HEK293 (cell line): ENCODE data around the gene SLC7A6.

Experiments
- CTCF ChIA-PET: fragments of 350-600 bp; formaldehyde crosslinking; extraction: SDS; loops from one replicate; lab custom pipeline; 2021; ENCODE audit warnings: antibody characterized with exemption; lab: Yijun Ruan, JAX
- POLR2A ChIA-PET: fragments of 300-600 bp; formaldehyde crosslinking; extraction: SDS; loops from one replicate; lab custom pipeline; 2020; ENCODE audit warnings: antibody characterized with exemption, inconsistent platforms; lab: Yijun Ruan, JAX
- H3K27ac ChIP-seq: fragments of 200-500 bp; sonication (Bioruptor generic); 2 replicates; pipeline ENCODE4 v1.5.1; 2014; ENCODE audit warnings: low read depth, low read length, control low read depth, inconsistent platforms; ENCODE audit errors: extremely low read depth
- H3K36me3 ChIP-seq, 2 experiments: fragments of 200-500 bp in 1 of 2; sonication (Bioruptor generic) in 1 of 2; 1 replicate in 1 of 2; 2 replicates in 1 of 2; pipeline ENCODE4 v1.5.1; 2014 to 2017; ENCODE audit warnings: inconsistent platforms in 2 of 2, low read length in 2 of 2; ENCODE audit not compliant: control insufficient read depth in 2 of 2, insufficient read depth in 1 of 2
- H3K4me1 ChIP-seq: fragments of 200-500 bp; sonication (Bioruptor generic); 2 replicates; pipeline ENCODE4 v1.5.1; 2014; ENCODE audit warnings: mild to moderate bottlenecking, low read length, inconsistent platforms; ENCODE audit not compliant: control insufficient read depth, insufficient read depth
- H3K4me3 ChIP-seq: 2 replicates; pipeline ENCODE4 v1.5.1; 2011; ENCODE audit warnings: low read depth, mild to moderate bottlenecking, control low read depth, low read length, moderate library complexity
- H3K9me3 ChIP-seq: fragments of 200-500 bp; sonication (Bioruptor generic); 2 replicates; pipeline ENCODE4 v1.5.1; 2014; ENCODE audit warnings: low read depth, low read length, inconsistent platforms; ENCODE audit not compliant: control insufficient read depth, insufficient read depth
- GLIS2 ChIP-seq: fragments of 450-650 bp; formaldehyde crosslinking; IDR thresholded peaks from 2 replicates; pipeline ENCODE4 v1.5.1; 2016; ENCODE audit warnings: missing biosample characterization, missing genetic modification characterization
- MYNN ChIP-seq: fragments of 450-650 bp; formaldehyde crosslinking; IDR thresholded peaks from 2 replicates; pipeline ENCODE4 v1.5.1; 2016; ENCODE audit warnings: missing biosample characterization, missing genetic modification characterization, borderline replicate concordance
- SCRT1 ChIP-seq: fragments of 450-650 bp; formaldehyde crosslinking; IDR thresholded peaks from 2 replicates; pipeline ENCODE4 v1.5.1; 2016; ENCODE audit warnings: missing biosample characterization, missing genetic modification characterization, borderline replicate concordance
- YY2 ChIP-seq: fragments of 450-650 bp; formaldehyde crosslinking; IDR thresholded peaks from 2 replicates; pipeline ENCODE4 v1.5.1; 2016; ENCODE audit warnings: missing biosample characterization, missing genetic modification characterization
- ZBTB49 ChIP-seq: fragments of 450-650 bp; formaldehyde crosslinking; IDR thresholded peaks from 2 replicates; pipeline ENCODE4 v1.5.1; 2016; ENCODE audit warnings: missing biosample characterization, missing genetic modification characterization, low read depth
- ZNF157 ChIP-seq: fragments of 450-650 bp; formaldehyde crosslinking; IDR thresholded peaks from 2 replicates; pipeline ENCODE4 v1.5.1; 2016; ENCODE audit warnings: missing biosample characterization, missing genetic modification characterization
- ZNF23 ChIP-seq: fragments of 450-650 bp; formaldehyde crosslinking; IDR thresholded peaks from 2 replicates; pipeline ENCODE4 v1.5.1; 2016; ENCODE audit warnings: missing biosample characterization, missing genetic modification characterization, borderline replicate concordance
- ZNF335 ChIP-seq: fragments of 450-650 bp; formaldehyde crosslinking; conservative IDR thresholded peaks from 2 replicates; pipeline ENCODE4 v1.5.1; 2016; ENCODE audit warnings: missing biosample characterization, missing genetic modification characterization
- ZNF350 ChIP-seq: fragments of 450-650 bp; formaldehyde crosslinking; IDR thresholded peaks from 2 replicates; pipeline ENCODE4 v1.5.0; 2017; ENCODE audit warnings: missing biosample characterization, mild to moderate bottlenecking, missing genetic modification characterization
- ZNF366 ChIP-seq: fragments of 450-650 bp; formaldehyde crosslinking; conservative IDR thresholded peaks from 2 replicates; pipeline ENCODE4 v1.5.1; 2016; ENCODE audit warnings: missing biosample characterization, missing genetic modification characterization
- ZNF394 ChIP-seq: fragments of 450-650 bp; formaldehyde crosslinking; IDR thresholded peaks from 2 replicates; pipeline ENCODE4 v1.5.1; 2016; ENCODE audit warnings: missing biosample characterization, missing genetic modification characterization, mild to moderate bottlenecking, moderate library complexity, borderline replicate concordance
- ZNF426 ChIP-seq: fragments of 450-650 bp; formaldehyde crosslinking; IDR thresholded peaks from 2 replicates; pipeline ENCODE4 v1.5.1; 2017; ENCODE audit warnings: missing biosample characterization, missing genetic modification characterization, mild to moderate bottlenecking, inconsistent platforms, moderate library complexity
- ZNF621 ChIP-seq: fragments of 450-650 bp; formaldehyde crosslinking; IDR thresholded peaks from 2 replicates; pipeline ENCODE4 v1.5.1; 2017; ENCODE audit warnings: missing biosample characterization, missing genetic modification characterization
- ZNF664 ChIP-seq: fragments of 450-650 bp; formaldehyde crosslinking; IDR thresholded peaks from 2 replicates; pipeline ENCODE4 v1.5.1; 2016; ENCODE audit warnings: missing biosample characterization, missing genetic modification characterization
- ZNF670 ChIP-seq: fragments of 450-650 bp; formaldehyde crosslinking; IDR thresholded peaks from 2 replicates; pipeline ENCODE4 v1.5.1; 2016; ENCODE audit warnings: missing biosample characterization, missing genetic modification characterization, low read depth
- ZNF677 ChIP-seq: fragments of 450-650 bp; IDR thresholded peaks from 2 replicates; pipeline ENCODE4 v1.5.0; 2018; ENCODE audit warnings: missing biosample characterization, mild to moderate bottlenecking, missing genetic modification characterization, moderate library complexity
- ZNF777 ChIP-seq: fragments of 450-650 bp; formaldehyde crosslinking; IDR thresholded peaks from 2 replicates; pipeline ENCODE4 v1.5.1; 2017; ENCODE audit warnings: missing biosample characterization, missing genetic modification characterization, borderline replicate concordance
- ZSCAN18 ChIP-seq: fragments of 450-650 bp; formaldehyde crosslinking; IDR thresholded peaks from 2 replicates; pipeline ENCODE4 v1.5.1; 2016; ENCODE audit warnings: missing biosample characterization, missing genetic modification characterization
- TF ChIP-seq, protein P1 (sequence below): fragments of 450-650 bp; formaldehyde crosslinking; IDR thresholded peaks from 2 replicates; pipeline ENCODE4 v1.5.1; 2017; ENCODE audit warnings: missing biosample characterization, missing genetic modification characterization
- TF ChIP-seq, protein P2 (sequence below): fragments of 450-650 bp; formaldehyde crosslinking; IDR thresholded peaks from 2 replicates; pipeline ENCODE4 v1.5.1; 2016; ENCODE audit warnings: missing biosample characterization, missing genetic modification characterization, borderline replicate concordance

SLC7A6 gene

GRCh38 chr16:68342620-68343019 lies 78.3 kb downstream of the SLC7A6 start (continued):
- TF ChIP-seq ZNF621 (no peak), ZNF350 (tag by site-specific recombination) (no peak), ZBTB49 (tag by site-specific recombination) (no peak), YY2 (no peak), ZNF777 (tag by site-specific recombination) (no peak), ZNF426 (tag by site-specific recombination) (no peak), MYNN (no peak), ZSCAN18 (tag by site-specific recombination) (no peak), ZNF670 (no peak), ZNF664 (tag by site-specific recombination) (no peak)
- TF ChIP-seq, protein P1, sequence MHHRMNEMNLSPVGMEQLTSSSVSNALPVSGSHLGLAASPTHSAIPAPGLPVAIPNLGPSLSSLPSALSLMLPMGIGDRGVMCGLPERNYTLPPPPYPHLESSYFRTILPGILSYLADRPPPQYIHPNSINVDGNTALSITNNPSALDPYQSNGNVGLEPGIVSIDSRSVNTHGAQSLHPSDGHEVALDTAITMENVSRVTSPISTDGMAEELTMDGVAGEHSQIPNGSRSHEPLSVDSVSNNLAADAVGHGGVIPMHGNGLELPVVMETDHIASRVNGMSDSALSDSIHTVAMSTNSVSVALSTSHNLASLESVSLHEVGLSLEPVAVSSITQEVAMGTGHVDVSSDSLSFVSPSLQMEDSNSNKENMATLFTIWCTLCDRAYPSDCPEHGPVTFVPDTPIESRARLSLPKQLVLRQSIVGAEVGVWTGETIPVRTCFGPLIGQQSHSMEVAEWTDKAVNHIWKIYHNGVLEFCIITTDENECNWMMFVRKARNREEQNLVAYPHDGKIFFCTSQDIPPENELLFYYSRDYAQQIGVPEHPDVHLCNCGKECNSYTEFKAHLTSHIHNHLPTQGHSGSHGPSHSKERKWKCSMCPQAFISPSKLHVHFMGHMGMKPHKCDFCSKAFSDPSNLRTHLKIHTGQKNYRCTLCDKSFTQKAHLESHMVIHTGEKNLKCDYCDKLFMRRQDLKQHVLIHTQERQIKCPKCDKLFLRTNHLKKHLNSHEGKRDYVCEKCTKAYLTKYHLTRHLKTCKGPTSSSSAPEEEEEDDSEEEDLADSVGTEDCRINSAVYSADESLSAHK: no peak

DNA sequence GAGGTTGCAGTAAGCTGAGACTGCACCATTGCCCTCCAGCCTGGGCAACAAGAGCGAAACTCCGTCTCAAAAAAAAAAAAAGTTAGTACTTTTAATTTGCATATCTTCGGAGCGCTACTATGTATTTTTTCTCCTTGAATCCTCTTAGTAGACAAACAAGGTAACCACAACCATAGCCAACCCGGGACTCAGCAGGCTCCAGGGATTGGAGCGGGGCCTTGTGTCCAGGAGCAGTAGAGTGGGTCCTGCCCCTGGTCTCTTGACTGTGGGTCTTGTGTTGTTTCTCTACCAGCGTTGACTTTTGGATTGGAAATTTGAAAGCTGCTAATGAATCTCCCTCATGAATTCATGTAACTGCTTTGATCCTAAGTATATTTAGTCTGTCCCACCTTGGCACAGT lies 78.8 kb downstream of the SLC7A6 start:
- H3K27ac ChIP-seq: no peak overlapping the region
- TF ChIP-seq SCRT1 (no peak), ZNF335 (no peak), ZNF677 (no peak), GLIS2 (no peak), ZNF157 (no peak)
- H3K4me3 ChIP-seq: no peak overlapping the region
- ChIA-PET CTCF (interaction anchor here (0.5 to 1.3 kb wide), 3 partner anchors 54 to 967 kb away, joined by 3 to 4 read pairs (median 3); no protein-coding TSS in a partner anchor), POLR2A (no interaction called here)
- no peaks in the 10 kb centered on the region for H3K4me1 ChIP-seq
- H3K36me3 ChIP-seq: peaks cover 18 to 94% of the 10 kb centered on the region in 2 experiments; a peak in 2 of 3 replicates
- no peaks in the 10 kb centered on the region for H3K9me3 ChIP-seq

DNA sequence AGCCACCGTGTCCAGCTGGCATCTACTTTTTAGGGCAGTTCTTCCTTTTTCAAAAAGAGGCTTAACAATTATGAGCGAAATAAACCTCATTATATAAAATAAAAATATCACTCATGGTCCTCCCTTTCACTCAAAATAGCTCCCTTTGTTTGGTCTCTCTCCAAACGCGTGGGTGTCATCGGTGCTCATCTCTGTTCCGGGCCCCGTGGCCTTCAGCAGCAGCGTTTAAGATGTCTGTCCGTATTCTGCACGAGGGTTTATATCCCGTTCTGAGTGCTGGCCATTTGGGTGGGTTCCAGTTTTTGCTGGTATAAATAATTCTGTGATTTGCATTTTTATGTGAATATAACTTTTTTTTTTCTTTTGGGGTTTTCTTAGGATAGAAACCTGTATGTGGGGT lies 79.9 kb downstream of the SLC7A6 start:
- POLR2A ChIA-PET: interaction anchor here (1.0 kb wide), 1 partner anchor 33 kb away, joined by 3 read pairs; the partner anchor contains the start of genes PRMT7 and SLC7A6OS
- peaks cover 24 to 94% of the 10 kb centered on the region in 2 experiments; a peak in 2 of 3 replicates for H3K36me3 ChIP-seq
- TF ChIP-seq, protein P2, sequence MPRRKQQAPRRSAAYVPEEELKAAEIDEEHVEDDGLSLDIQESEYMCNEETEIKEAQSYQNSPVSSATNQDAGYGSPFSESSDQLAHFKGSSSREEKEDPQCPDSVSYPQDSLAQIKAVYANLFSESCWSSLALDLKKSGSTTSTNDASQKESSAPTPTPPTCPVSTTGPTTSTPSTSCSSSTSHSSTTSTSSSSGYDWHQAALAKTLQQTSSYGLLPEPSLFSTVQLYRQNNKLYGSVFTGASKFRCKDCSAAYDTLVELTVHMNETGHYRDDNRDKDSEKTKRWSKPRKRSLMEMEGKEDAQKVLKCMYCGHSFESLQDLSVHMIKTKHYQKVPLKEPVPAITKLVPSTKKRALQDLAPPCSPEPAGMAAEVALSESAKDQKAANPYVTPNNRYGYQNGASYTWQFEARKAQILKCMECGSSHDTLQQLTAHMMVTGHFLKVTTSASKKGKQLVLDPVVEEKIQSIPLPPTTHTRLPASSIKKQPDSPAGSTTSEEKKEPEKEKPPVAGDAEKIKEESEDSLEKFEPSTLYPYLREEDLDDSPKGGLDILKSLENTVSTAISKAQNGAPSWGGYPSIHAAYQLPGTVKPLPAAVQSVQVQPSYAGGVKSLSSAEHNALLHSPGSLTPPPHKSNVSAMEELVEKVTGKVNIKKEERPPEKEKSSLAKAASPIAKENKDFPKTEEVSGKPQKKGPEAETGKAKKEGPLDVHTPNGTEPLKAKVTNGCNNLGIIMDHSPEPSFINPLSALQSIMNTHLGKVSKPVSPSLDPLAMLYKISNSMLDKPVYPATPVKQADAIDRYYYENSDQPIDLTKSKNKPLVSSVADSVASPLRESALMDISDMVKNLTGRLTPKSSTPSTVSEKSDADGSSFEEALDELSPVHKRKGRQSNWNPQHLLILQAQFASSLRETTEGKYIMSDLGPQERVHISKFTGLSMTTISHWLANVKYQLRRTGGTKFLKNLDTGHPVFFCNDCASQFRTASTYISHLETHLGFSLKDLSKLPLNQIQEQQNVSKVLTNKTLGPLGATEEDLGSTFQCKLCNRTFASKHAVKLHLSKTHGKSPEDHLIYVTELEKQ (tag by site-specific recombination): no peak
- no peak for TF ChIP-seq ZNF23 (tag by site-specific recombination)
- no peak for TF ChIP-seq ZNF366 (tag by site-specific recombination)
- no peak for TF ChIP-seq ZNF394 (tag by site-specific recombination)
- TF ChIP-seq, all 188 proteins: peak for 0
- no peak overlapping the region for H3K27ac ChIP-seq
- no peaks in the 10 kb centered on the region for H3K4me1 ChIP-seq
- no peaks in the 10 kb centered on the region for H3K9me3 ChIP-seq
- no peak overlapping the region for H3K4me3 ChIP-seq
- CTCF ChIA-PET: interaction anchor here (1.1 to 1.4 kb wide), 2 partner anchors 53 to 82 kb away, joined by 3 to 5 read pairs; no protein-coding TSS in a partner anchor
